GM18502 (cell line): ENCODE data around the gene CACNG3.

Experiments
- ATAC-seq: cut with Tn5 transposase; IDR thresholded peaks from one replicate; pipeline ENCODE4 v1.9.1; 2021; ENCODE audit warnings: mild to moderate bottlenecking; ENCODE audit not compliant: unreplicated experiment, poor library complexity

CACNG3 gene

GRCh38 chr16:24381470-24382118 lies 125.5 kb downstream of the CACNG3 start:
- no peak for ATAC-seq

DNA sequence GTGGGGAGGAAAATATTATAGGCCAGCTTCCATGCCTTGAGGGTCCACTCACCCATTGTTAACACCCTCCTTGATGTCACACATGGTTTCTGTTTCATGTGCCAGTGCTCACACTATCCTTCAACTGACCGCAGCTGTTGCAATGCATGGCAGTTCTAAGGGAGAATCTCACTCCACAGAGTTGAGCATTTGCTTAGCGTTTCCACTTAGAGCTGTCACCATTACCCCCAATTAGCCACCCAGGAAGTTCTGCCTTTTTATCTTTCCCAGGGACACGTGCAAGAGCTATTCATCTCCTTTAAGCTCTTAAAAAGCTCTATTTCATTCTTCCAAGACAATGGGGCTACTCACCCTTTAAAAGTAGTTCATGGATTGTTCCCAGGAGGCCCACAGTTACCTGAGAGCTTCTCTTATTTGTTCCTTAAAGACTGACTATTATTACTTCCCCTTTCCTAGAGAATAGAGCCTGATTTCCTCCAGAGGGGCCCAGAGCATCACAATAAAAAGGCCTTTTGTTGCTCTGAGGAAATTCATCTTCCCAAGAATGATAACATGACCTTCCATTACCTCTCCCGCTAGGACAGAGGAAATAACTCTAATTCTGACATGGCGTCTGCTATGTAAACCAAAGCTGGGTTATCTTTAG lies 126.8 kb downstream of the CACNG3 start:
- ATAC-seq, result no peak

GRCh38 chr16:24394341-24394740 lies 138.2 kb downstream of the CACNG3 start:
- no peak for ATAC-seq

- ATAC-seq, result no peak
Observed at GRCh38 chr16:24396350-24397271, 140.5 kb downstream of the CACNG3 start.

- ATAC-seq, result no peak
Observed at GRCh38 chr16:24409045-24409444, 152.9 kb downstream of the CACNG3 start.
